B cell (primary cell): Measurements from ENCODE around the gene COBLL1. TPM values are rescaled to one million over a fixed set of nuclear protein-coding genes. Genes with fewer than 3 reads are reported as not detected.

Experiments used
- ATAC-seq: fragments of 200-7000 bp; cut with Tn5 transposase; one replicate; pipeline ENCODE4 v1.10.0; 2021; ENCODE audit warnings: low read depth, mild to moderate bottlenecking, moderate number of reproducible peaks, moderate library complexity
- CTCF ChIA-PET: fragments of 350-600 bp; sonication (Branson Sonifier 250); formaldehyde crosslinking; loops from one replicate; lab custom pipeline; 2021; ENCODE audit warnings: antibody characterized with exemption, inconsistent platforms; lab: Charles Lee
- POLR2A ChIA-PET: fragments of 350-600 bp; sonication (Branson Sonifier 250); formaldehyde crosslinking; loops from one replicate; lab custom pipeline; 2021; ENCODE audit warnings: antibody characterized with exemption; lab: Charles Lee
- DNase-seq: peaks from one replicate; pipeline ENCODE4 v3.0.0; 2013
- H2AFZ ChIP-seq: 2 replicates; pipeline ENCODE4 v1.6.1; 2012; ENCODE audit warnings: mild to moderate bottlenecking, low read depth, low read length; ENCODE audit not compliant: insufficient read depth, poor library complexity, severe bottlenecking
- H3K27ac ChIP-seq, 2 donors: 1 replicate in 1 of 2; 2 replicates in 1 of 2; pipeline ENCODE4 v1.5.1; 2012 to 2013; ENCODE audit warnings: low read length in 2 of 2, mild to moderate bottlenecking in 2 of 2, moderate library complexity in 1 of 2
- H3K27me3 ChIP-seq, 4 experiments: fragments of 200-600 bp in 1 of 4; sonication (generic) in 1 of 4; replicated peaks in 1 of 4; 1 replicate in 2 of 4; 2 replicates in 2 of 4; pipeline versions ENCODE4 v1.6.1 to v1.7.0; 2013 to 2016; ENCODE audit warnings: low read length in 3 of 4, mild to moderate bottlenecking in 2 of 4, mixed read lengths in 1 of 4, moderate library complexity in 1 of 4; ENCODE audit not compliant: insufficient read depth in 4 of 4, control insufficient read depth in 3 of 4; ENCODE audit errors: control extremely low read depth in 1 of 4
- H3K36me3 ChIP-seq, 2 experiments: replicated peaks in 1 of 2; 1 replicate in 1 of 2; 2 replicates in 1 of 2; pipeline versions ENCODE4 v1.6.1 to v1.7.1; 2013; ENCODE audit warnings: low read length in 1 of 2; ENCODE audit not compliant: insufficient read depth in 2 of 2, control insufficient read depth in 1 of 2; ENCODE audit errors: control extremely low read depth in 1 of 2, extremely low read depth in 1 of 2
- H3K4me1 ChIP-seq, 2 donors: fragments of 200-600 bp in 1 of 2; sonication (generic) in 1 of 2; 1 replicate in 1 of 2; 2 replicates in 1 of 2; pipeline versions ENCODE4 v1.5.1 to v1.6.1; 2013 to 2017; ENCODE audit warnings: low read length in 2 of 2; ENCODE audit not compliant: control insufficient read depth in 2 of 2, insufficient read depth in 2 of 2
- H3K4me2 ChIP-seq: replicated peaks from 2 replicates; pipeline ENCODE3; 2012; ENCODE audit warnings: mild to moderate bottlenecking, low read depth, low read length; ENCODE audit not compliant: poor library complexity, severe bottlenecking
- H3K4me3 ChIP-seq, 5 experiments: fragments of 200-600 bp in 1 of 5; sonication (generic) in 1 of 5; 1 replicate in 3 of 5; 2 replicates in 2 of 5; pipeline versions ENCODE4 v1.5.1 to v1.7.0; 2011 to 2016; ENCODE audit warnings: low read length in 4 of 5, mild to moderate bottlenecking in 4 of 5, low read depth in 2 of 5, control low read depth in 1 of 5, moderate library complexity in 1 of 5; ENCODE audit not compliant: insufficient read depth in 1 of 5; ENCODE audit errors: control extremely low read depth in 1 of 5, extremely low read depth in 1 of 5
- H3K79me2 ChIP-seq: fragments of 200-600 bp; sonication (generic); one replicate; pipeline ENCODE4 v1.6.0; 2016; ENCODE audit warnings: low read length; ENCODE audit not compliant: control insufficient read depth, insufficient read depth
- H3K9ac ChIP-seq: fragments of 200-600 bp; sonication (generic); 2 replicates; pipeline ENCODE4 v1.6.1; 2017; ENCODE audit warnings: mild to moderate bottlenecking, low read length, moderate library complexity
- H3K9me3 ChIP-seq, 3 donors: one replicate each; pipeline versions ENCODE4 v1.6.1 to v1.7.1; 2013; ENCODE audit warnings: low read length in 2 of 3; ENCODE audit not compliant: control insufficient read depth in 2 of 3, insufficient read depth in 1 of 3; ENCODE audit errors: control extremely low read depth in 1 of 3
- H4K20me1 ChIP-seq: 2 replicates; pipeline ENCODE4 v1.6.0; 2012; ENCODE audit warnings: mild to moderate bottlenecking, low read length; ENCODE audit not compliant: insufficient read depth, control insufficient read depth, poor library complexity, severe bottlenecking
- H3K27ac Mint-ChIP-seq: one replicate; pipeline ENCODE4 v1.8.0; 2021; ENCODE audit warnings: mixed read lengths
- H3K27me3 Mint-ChIP-seq: one replicate; pipeline ENCODE4 v1.8.0; 2021; ENCODE audit warnings: mixed read lengths
- H3K4me1 Mint-ChIP-seq: one replicate; pipeline ENCODE4 v1.8.0; 2021; ENCODE audit warnings: mixed read lengths
- H3K4me3 Mint-ChIP-seq: one replicate; pipeline ENCODE4 v1.8.0; 2021; ENCODE audit warnings: mixed read lengths
- H3K9me3 Mint-ChIP-seq: one replicate; pipeline ENCODE4 v1.8.0; 2022; ENCODE audit warnings: mixed read lengths; ENCODE audit not compliant: insufficient read depth
- CTCF ChIP-seq: fragments of 200-600 bp; IDR thresholded peaks from one replicate; pipeline ENCODE4 v1.8.0; 2022; ENCODE audit warnings: antibody characterized with exemption, mild to moderate bottlenecking
- EZH2 ChIP-seq: IDR thresholded peaks from 2 replicates; pipeline ENCODE4 v1.6.1; 2012; ENCODE audit warnings: borderline replicate concordance, low read depth, mild to moderate bottlenecking, moderate library complexity, low read length; ENCODE audit not compliant: insufficient read depth, poor library complexity, severe bottlenecking
- WGBS: methylation state at CpG from one replicate; pipeline ENCODE4 v1.1.5; 2013; ENCODE audit warnings: missing lambda C conversion rate; ENCODE audit not compliant: insufficient coverage; 5-methylcytosine and 5-hydroxymethylcytosine counted together
- intact Hi-C: fragments of 100-400 bp; cut with micrococcal nuclease; formaldehyde crosslinking; loops from one replicate; pipeline ENCODE4 v1.10.0; 2022
- polyA plus RNA-seq: library from polyadenylated mRNA; depleted of rRNA; stranded (reverse); fragments of >200 nt; gene quantifications from 2 replicates; pipeline ENCODE4 v1.2.3, GENCODE V29; 2012
- total RNA-seq, 2 donors: library from RNA; stranded (reverse); fragments of 120-200 nt in 1 of 2; gene quantifications; 1 replicate in 1 of 2; 2 replicates in 1 of 2; pipeline versions ENCODE4 v1.2.3 to v1.2.4, GENCODE V29; 2013 to 2022

The COBLL1 gene
- total and polyA plus RNA-seq, 2 donors (not counting 1 experiment from before 2014, with no cell fraction given): 45.1 to 234 TPM

- H4K20me1 ChIP-seq: peaks cover 11% of the 10 kb centered on the region
- TF ChIP-seq CTCF (no peak), EZH2 (no peak)
- peak overlapping the region; percentile 1 for H3K9ac ChIP-seq
- peak overlapping the region; percentile 17 for H3K4me3 Mint-ChIP-seq
- DNase-seq: no peak
- no peaks in the 10 kb centered on the region for H3K36me3 ChIP-seq
- peaks cover 13 to 43% of the 10 kb centered on the region in 2 donors for H3K4me1 ChIP-seq
- H3K4me1 Mint-ChIP-seq: peaks cover 49% of the 10 kb centered on the region
- H3K27me3 Mint-ChIP-seq: no peaks in the 10 kb centered on the region
- H3K27ac ChIP-seq: no peak overlapping the region
- H3K27me3 ChIP-seq: no peaks in the 10 kb centered on the region
- no peak overlapping the region for H2AFZ ChIP-seq
- ChIA-PET CTCF (interaction anchor here (0.9 to 1.5 kb wide), 3 partner anchors 12 to 196 kb away, joined by 3 read pairs; no protein-coding TSS in a partner anchor), POLR2A (no interaction called here)
- peak overlapping the region; percentile 14 for H3K4me2 ChIP-seq
- H3K9me3 Mint-ChIP-seq: no peaks in the 10 kb centered on the region
- no peak overlapping the region for H3K4me3 ChIP-seq
- WGBS: no CpG with 5 or more reads among the region's 1 CpG
- H3K27ac Mint-ChIP-seq: no peak overlapping the region
- intact Hi-C loops: loop anchor here (5.0 kb wide), 1 partner anchor 35 kb away; no protein-coding TSS in a partner anchor
- peaks cover 76% of the 10 kb centered on the region for H3K79me2 ChIP-seq
- no peaks in the 10 kb centered on the region for H3K9me3 ChIP-seq
- ATAC-seq: no peak
Observed at GRCh38 chr2:164797627-164798026, 44.0 kb downstream of the COBLL1 start.

- H3K9me3 Mint-ChIP-seq: no peaks in the 10 kb centered on the region
- ChIA-PET CTCF (interaction anchor here (0.7 to 1.5 kb wide), 5 partner anchors 11 to 196 kb away, joined by 3 read pairs; no protein-coding TSS in a partner anchor), POLR2A (interaction anchor here (0.7 kb wide), 1 partner anchor 63 kb away, joined by 4 read pairs; no protein-coding TSS in a partner anchor)
- Histone ChIP-seq H3K9me3 (no peaks in the 10 kb centered on the region), H3K27me3 (no peaks in the 10 kb centered on the region), H3K4me3 (no peak overlapping the region), H3K9ac (no peak overlapping the region), H3K4me1 (peaks cover 11 to 36% of the 10 kb centered on the region in 2 donors), H3K79me2 (peaks cover 76% of the 10 kb centered on the region), H4K20me1 (peaks cover 11% of the 10 kb centered on the region), H3K36me3 (no peaks in the 10 kb centered on the region), H3K4me2 (no peak overlapping the region), H3K27ac (no peak overlapping the region), H2AFZ (no peak overlapping the region)
- H3K4me1 Mint-ChIP-seq: peaks cover 44% of the 10 kb centered on the region
- no peak overlapping the region for H3K4me3 Mint-ChIP-seq
- intact Hi-C loops: loop anchor here (5.0 kb wide), 1 partner anchor 35 kb away; no protein-coding TSS in a partner anchor
- no peak for TF ChIP-seq EZH2
- no peak for TF ChIP-seq CTCF
- ATAC-seq (no peak), DNase-seq (no peak)
- no peaks in the 10 kb centered on the region for H3K27me3 Mint-ChIP-seq
- WGBS: no CpG with 5 or more reads among the region's 2 CpGs
- no peak overlapping the region for H3K27ac Mint-ChIP-seq
Observed at GRCh38 chr2:164796999-164797398, 44.6 kb downstream of the COBLL1 start.
